Heart left ventricle (tissue), 16 donors: ENCODE data around the gene GID4. TPM values are rescaled to one million over a fixed set of nuclear protein-coding genes. Genes with fewer than 3 reads are reported as not detected.

Experiments
- ATAC-seq, 4 donors: fragments of 200-7000 bp; cut with Tn5 transposase; one replicate each; pipeline ENCODE4 v1.9.1; 2020 to 2022; ENCODE audit warnings: moderate library complexity in 4 of 4, mild to moderate bottlenecking in 3 of 4, moderate number of reproducible peaks in 1 of 4
- DNase-seq, 5 donors: peaks; one replicate each; pipeline ENCODE4 v3.0.0-alpha.2; 2020
- H3K27ac ChIP-seq, 12 donors: fragments of 200-600 bp; sonication (generic) in 4 of 12; one replicate each; pipeline versions ENCODE4 v1.5.0 to v1.8.0; 2016 to 2022; ENCODE audit warnings: mild to moderate bottlenecking in 2 of 12
- H3K27me3 ChIP-seq, 9 donors: fragments of 200-600 bp; sonication (generic) in 2 of 9; one replicate each; pipeline versions ENCODE4 v1.5.1 to v1.8.0; 2016 to 2022; ENCODE audit warnings: mild to moderate bottlenecking in 3 of 9
- H3K36me3 ChIP-seq, 9 donors: fragments of 200-600 bp; sonication (generic) in 2 of 9; one replicate each; pipeline versions ENCODE4 v1.5.0 to v1.8.0; 2018 to 2022; ENCODE audit warnings: mild to moderate bottlenecking in 2 of 9
- H3K4me1 ChIP-seq, 12 donors: fragments of 200-600 bp; sonication (generic) in 4 of 12; one replicate each; pipeline versions ENCODE4 v1.5.0 to v1.8.0; 2016 to 2022; ENCODE audit warnings: mild to moderate bottlenecking in 3 of 12
- H3K4me3 ChIP-seq, 12 donors: fragments of 200-600 bp; sonication (generic) in 4 of 12; one replicate each; pipeline versions ENCODE4 v1.5.0 to v1.8.0; 2017 to 2022; ENCODE audit warnings: mild to moderate bottlenecking in 9 of 12, moderate library complexity in 4 of 12
- H3K9me3 ChIP-seq, 12 donors: fragments of 200-600 bp; sonication (generic) in 4 of 12; one replicate each; pipeline versions ENCODE4 v1.5.0 to v1.8.0; 2016 to 2022; ENCODE audit warnings: mild to moderate bottlenecking in 1 of 12
- POLR2A ChIP-seq, 2 donors: fragments of 450-650 bp; IDR thresholded peaks; one replicate each; pipeline ENCODE4 v1.6.1; 2017; ENCODE audit warnings: antibody characterized with exemption in 2 of 2, mild to moderate bottlenecking in 2 of 2, moderate library complexity in 2 of 2
- WGBS, 4 donors: extraction: QIAGEN DNeasy Blood & Tissue Kit in 2 of 4; methylation state at CpG; one replicate each; pipeline versions ENCODE4 v1.1.5 to v1.1.7; 2013 to 2018; 5-methylcytosine and 5-hydroxymethylcytosine counted together
- intact Hi-C, 10 donors: fragments of 100-400 bp; cut with DNase I; formaldehyde crosslinking; loops; one replicate each; pipeline versions ENCODE4 v1.11.1 to v1.14.2; 2022
- polyA plus RNA-seq, 2 donors: library from polyadenylated mRNA; stranded (reverse); fragments of 200-250 nt; gene quantifications; one replicate each; pipeline ENCODE4 v1.2.3, GENCODE V29; 2013
- total RNA-seq, 9 donors: library from RNA; depleted of rRNA in 2 of 9; stranded (reverse); fragments of >200 nt in 2 of 9; fragmentation: NEBNext Ultra II Directional in 3 of 9; extraction: Animal tissue kit (Norgen Biotek cat#: 25700) in 3 of 9; gene quantifications; one replicate each; pipeline versions ENCODE4 v1.1.0 to v1.2.4, GENCODE V29; 2016 to 2023
- TF ChIP-seq, protein P1 (sequence below), 12 donors: fragments of 200-600 bp; sonication (generic) in 4 of 12; IDR thresholded peaks; one replicate each; pipeline versions ENCODE4 v1.5.0 to v1.8.0; 2018 to 2022; ENCODE audit warnings: antibody characterized with exemption in 12 of 12, mild to moderate bottlenecking in 5 of 12
- donor health status: ischemic (EF 13 %, LVEDD 7.1; RV severe dilation, severe dysfunction).
- donor health status: healthy with polysubstance abuse.
- donor health status: DM: no; HTN: yes; CAD: no.
- donor health status: DM: no; HTN: no; CAD: no.
- donor health status: ischemic (EF 25% LVEDD 6.9; RV normal size, moderate dysfunction).
- donor health status: ischemic (EF 25% LVEDD 5.7; RV mildly dilated, moderate dysfunction).
- donor health status: healthy.
- donor health status: DM: yes; HTN: yes; CAD: no.
- donor health status: ischemic (EF 35%, LVEDD 5.7; RV mildly dilated, moderate dysfunction).
- donor health status: nonischemic (EF 11% LVEDD 7.7; RV severe dilation, severe dysfunction).
- donor health status: DM: yes; HTN: yes; CAD: no.
- donor health status: PGD.
- donor health status: ischemic (EF 29% LVEDD 5.4; RV normal size, mild dysfunction).
- donor health status: nonischemic (EF 23%, LVEDD 6.1; RV moderate dilation, normal function).

Gene GID4
- total and polyA plus RNA-seq, 11 donors: 8.0 to 27.7 (median 18.2) TPM

DNA sequence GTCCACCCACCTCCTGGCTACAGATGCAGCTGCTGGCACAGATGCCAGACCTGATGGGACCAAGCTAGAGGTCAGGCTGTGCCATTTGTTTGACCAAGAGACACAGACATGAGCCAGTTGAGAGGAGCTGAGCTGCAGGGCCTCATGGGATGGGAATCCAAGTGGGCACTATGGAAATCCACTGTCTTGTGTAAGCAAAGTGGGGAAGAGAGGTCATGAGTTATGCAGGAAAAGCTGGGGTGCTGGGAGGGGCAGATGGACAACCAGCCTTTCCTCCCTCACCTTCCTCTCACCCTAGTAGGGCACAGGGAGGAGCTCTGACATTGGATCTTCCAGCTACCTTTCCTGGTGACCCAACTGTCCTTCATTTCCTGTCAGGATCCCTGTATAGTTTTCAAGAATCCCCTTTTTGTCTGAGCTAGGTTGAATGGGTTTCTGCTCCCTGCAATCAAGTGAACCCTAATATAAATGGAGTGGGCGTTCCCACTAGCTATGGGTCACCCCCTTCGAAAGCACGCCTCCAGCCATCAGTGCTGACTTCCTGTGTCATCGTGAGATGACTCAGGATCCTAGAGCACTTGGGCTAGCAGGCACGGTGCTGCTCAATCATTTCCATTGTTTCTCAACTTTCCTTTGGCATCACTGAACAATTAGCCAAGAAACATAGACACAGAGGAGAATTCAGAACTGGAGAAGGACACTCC lies 13.8 kb upstream of the GID4 start:
- Histone ChIP-seq H3K27me3 (no peaks in the 10 kb centered on the region), H3K27ac (peak overlapping the region in 2 of 12 donors; percentile 19 to 35), H3K4me1 (peaks cover 0 to 43% (median 14%) of the 10 kb centered on the region in 12 donors), H3K4me3 (no peak overlapping the region), H3K36me3 (peaks cover 0 to 43% (median 13%) of the 10 kb centered on the region in 9 donors), H3K9me3 (no peaks in the 10 kb centered on the region)
- ATAC-seq (no peak), DNase-seq (no peak)
- WGBS, 4 donors: 65 to 76% (median 74%) methylated on average over 5 of the region's 5 CpGs
- no peak for TF ChIP-seq POLR2A (IDR thresholded peaks at IDR 0.05)
- TF ChIP-seq, protein P1, sequence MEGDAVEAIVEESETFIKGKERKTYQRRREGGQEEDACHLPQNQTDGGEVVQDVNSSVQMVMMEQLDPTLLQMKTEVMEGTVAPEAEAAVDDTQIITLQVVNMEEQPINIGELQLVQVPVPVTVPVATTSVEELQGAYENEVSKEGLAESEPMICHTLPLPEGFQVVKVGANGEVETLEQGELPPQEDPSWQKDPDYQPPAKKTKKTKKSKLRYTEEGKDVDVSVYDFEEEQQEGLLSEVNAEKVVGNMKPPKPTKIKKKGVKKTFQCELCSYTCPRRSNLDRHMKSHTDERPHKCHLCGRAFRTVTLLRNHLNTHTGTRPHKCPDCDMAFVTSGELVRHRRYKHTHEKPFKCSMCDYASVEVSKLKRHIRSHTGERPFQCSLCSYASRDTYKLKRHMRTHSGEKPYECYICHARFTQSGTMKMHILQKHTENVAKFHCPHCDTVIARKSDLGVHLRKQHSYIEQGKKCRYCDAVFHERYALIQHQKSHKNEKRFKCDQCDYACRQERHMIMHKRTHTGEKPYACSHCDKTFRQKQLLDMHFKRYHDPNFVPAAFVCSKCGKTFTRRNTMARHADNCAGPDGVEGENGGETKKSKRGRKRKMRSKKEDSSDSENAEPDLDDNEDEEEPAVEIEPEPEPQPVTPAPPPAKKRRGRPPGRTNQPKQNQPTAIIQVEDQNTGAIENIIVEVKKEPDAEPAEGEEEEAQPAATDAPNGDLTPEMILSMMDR (IDR thresholded peaks at IDR 0.05): no peak
- intact Hi-C loops: loop anchor here in 1 of 10 donors (5.0 kb wide), 1 partner anchor 33 kb away; no protein-coding TSS in a partner anchor

DNA sequence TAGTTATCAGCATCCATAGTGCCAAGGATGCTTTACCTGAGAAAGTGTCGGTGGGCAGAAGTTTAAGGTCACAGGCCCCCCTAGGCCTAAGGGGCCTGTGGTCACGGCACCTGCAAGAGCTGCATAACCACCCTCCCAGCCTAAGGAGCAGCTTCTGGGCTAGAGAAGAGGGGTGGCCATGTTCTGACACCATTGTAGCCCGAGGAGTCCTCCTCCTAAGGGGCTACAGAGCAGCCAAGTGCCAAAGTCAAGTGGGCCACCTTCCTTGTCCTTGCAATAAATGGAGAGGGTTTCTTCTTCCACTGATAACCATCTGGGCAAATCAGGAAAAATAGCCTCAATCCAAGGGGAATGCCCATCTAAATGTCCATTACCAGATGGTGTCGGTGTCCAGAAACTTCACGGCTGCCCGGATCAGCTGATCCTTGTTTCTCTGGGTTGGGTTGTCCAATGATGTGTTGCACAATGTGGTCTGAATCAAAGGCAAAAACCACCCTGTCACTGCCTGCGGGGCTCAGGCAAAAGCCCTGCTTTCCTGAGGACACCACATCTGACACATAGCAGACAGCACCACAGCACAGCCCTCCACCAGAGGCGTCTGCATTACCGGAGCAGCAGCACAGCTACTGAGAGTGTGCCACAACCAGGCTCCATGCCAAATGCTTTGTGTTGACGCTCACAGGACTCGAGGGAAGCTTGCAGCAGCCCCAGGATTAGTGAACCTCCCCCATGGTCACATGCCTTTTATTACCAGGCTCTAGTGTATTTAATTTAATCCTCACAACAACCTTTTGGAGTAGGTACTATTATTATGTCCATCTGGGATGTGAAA lies 13.0 kb upstream of the GID4 start:
- ATAC-seq (peak in 3 of 4 donors; percentile 75 to 87 (median 80)), DNase-seq (peak; percentile 49 to 80 (median 71))
- 62 to 75% (median 69%) methylated on average over 7 to 11 of the region's 11 CpGs for WGBS, 4 donors
- H3K27ac ChIP-seq: peak overlapping the region in 6 of 12 donors; percentile 19 to 91 (median 84)
- peaks cover 0 to 42% (median 14%) of the 10 kb centered on the region in 12 donors for H3K4me1 ChIP-seq
- no peak for TF ChIP-seq POLR2A (IDR thresholded peaks at IDR 0.05)
- TF ChIP-seq, protein P1 (IDR thresholded peaks at IDR 0.05): no peak
- intact Hi-C loops: loop anchor here in 1 of 10 donors (5.0 kb wide), 1 partner anchor 34 kb away; no protein-coding TSS in a partner anchor
- H3K36me3 ChIP-seq: peaks cover 0 to 37% (median 9%) of the 10 kb centered on the region in 9 donors
- H3K27me3 ChIP-seq: no peaks in the 10 kb centered on the region
- H3K9me3 ChIP-seq: no peaks in the 10 kb centered on the region
- no peak overlapping the region for H3K4me3 ChIP-seq

DNA sequence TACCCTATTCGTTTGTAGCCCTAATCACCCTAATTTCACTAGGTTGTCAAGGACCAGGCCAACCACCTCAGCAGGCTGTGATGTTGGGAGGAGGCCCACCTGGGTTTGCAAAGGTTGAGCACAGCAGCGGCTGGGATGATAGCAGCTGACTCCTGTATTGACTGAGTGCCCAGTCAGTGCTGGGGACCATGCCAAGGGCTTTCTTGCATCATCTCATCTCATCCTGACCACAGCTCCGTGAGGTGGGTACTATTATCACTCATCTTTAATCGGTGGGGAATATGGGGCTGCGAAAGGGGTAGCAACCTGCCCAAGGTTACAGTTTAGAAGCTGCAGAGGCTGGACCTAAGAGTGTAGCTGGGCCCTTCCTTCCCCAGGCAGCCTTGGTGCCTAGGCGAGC lies 11.9 kb upstream of the GID4 start:
- Histone ChIP-seq H3K36me3 (peaks cover 0 to 27% (median 4%) of the 10 kb centered on the region in 9 donors), H3K4me1 (peaks cover 0 to 49% (median 15%) of the 10 kb centered on the region in 12 donors), H3K4me3 (no peak overlapping the region), H3K27me3 (no peaks in the 10 kb centered on the region), H3K27ac (peak overlapping the region in 10 of 12 donors; percentile 49 to 93 (median 80)), H3K9me3 (no peaks in the 10 kb centered on the region)
- 60 to 72% (median 63%) methylated on average over 6 of the region's 6 CpGs for WGBS, 4 donors
- DNase-seq (peak in 1 of 5 donors; percentile 52), ATAC-seq (peak in 3 of 4 donors; percentile 48 to 68 (median 56))
- intact Hi-C loops: loop anchor here in 1 of 10 donors (5.0 kb wide), 1 partner anchor 35 kb away; no protein-coding TSS in a partner anchor
- TF ChIP-seq, protein P1 (IDR thresholded peaks at IDR 0.05): no peak
- TF ChIP-seq POLR2A (IDR thresholded peaks at IDR 0.05): no peak
